GM06990 (cell line): ENCODE results near the gene P2RY2.
"Not testable (repeated sequence)": the region's sequence is repeated elsewhere in the genome, so short reads cannot be mapped to it uniquely, and the experiment has no call there.

ENCODE experiments used
- DNase-seq: peaks from one replicate; pipeline ENCODE4 v3.0.0-alpha.2; 2011; ENCODE audit not compliant: insufficient read length; ENCODE audit errors: extremely low read depth
- H3K27me3 ChIP-seq: replicated peaks from 2 replicates; pipeline ENCODE4 v1.6.0; 2011; ENCODE audit warnings: low read length; ENCODE audit not compliant: control insufficient read depth, insufficient read depth
- H3K36me3 ChIP-seq: 2 replicates; pipeline ENCODE4 v1.5.1; 2011; ENCODE audit warnings: low read length; ENCODE audit not compliant: control insufficient read depth, insufficient read depth
- H3K4me3 ChIP-seq: replicated peaks from 2 replicates; pipeline ENCODE4 v1.5.1; 2011; ENCODE audit warnings: low read depth, mild to moderate bottlenecking, control low read depth, low read length
- TF ChIP-seq, protein P1 (sequence below): IDR thresholded peaks from 2 replicates; pipeline ENCODE4 v1.5.1; 2011; ENCODE audit warnings: low read length, control low read depth, mild to moderate bottlenecking, inconsistent platforms; ENCODE audit not compliant: insufficient read depth, poor library complexity, severe bottlenecking

Gene P2RY2

DNA sequence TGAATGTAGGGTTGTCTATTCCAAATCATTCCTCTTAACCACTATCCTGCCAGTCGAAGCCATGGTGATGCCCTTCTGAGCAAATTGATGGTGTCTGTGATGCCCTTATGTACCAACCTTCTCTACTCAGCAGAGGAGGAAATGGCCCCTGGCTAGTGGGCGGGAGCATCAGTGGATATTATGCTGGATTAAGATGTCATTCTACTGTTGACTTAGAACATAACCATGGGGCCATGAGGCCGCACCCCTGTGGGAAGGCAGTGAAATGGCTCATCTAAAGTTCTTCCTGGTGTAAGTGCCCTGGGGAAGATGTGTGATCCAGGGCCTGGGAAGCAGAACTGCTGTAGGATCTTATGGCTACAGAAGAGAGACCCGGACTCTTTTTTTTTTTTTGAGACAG is 20.7 kb upstream of the P2RY2 start:
- DNase-seq = no peak
- TF ChIP-seq, protein P1, sequence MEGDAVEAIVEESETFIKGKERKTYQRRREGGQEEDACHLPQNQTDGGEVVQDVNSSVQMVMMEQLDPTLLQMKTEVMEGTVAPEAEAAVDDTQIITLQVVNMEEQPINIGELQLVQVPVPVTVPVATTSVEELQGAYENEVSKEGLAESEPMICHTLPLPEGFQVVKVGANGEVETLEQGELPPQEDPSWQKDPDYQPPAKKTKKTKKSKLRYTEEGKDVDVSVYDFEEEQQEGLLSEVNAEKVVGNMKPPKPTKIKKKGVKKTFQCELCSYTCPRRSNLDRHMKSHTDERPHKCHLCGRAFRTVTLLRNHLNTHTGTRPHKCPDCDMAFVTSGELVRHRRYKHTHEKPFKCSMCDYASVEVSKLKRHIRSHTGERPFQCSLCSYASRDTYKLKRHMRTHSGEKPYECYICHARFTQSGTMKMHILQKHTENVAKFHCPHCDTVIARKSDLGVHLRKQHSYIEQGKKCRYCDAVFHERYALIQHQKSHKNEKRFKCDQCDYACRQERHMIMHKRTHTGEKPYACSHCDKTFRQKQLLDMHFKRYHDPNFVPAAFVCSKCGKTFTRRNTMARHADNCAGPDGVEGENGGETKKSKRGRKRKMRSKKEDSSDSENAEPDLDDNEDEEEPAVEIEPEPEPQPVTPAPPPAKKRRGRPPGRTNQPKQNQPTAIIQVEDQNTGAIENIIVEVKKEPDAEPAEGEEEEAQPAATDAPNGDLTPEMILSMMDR = no peak
- Histone ChIP-seq H3K36me3 (no peaks in the 10 kb centered on the region), H3K27me3 (no peaks in the 10 kb centered on the region), H3K4me3 (no peak overlapping the region)

DNA sequence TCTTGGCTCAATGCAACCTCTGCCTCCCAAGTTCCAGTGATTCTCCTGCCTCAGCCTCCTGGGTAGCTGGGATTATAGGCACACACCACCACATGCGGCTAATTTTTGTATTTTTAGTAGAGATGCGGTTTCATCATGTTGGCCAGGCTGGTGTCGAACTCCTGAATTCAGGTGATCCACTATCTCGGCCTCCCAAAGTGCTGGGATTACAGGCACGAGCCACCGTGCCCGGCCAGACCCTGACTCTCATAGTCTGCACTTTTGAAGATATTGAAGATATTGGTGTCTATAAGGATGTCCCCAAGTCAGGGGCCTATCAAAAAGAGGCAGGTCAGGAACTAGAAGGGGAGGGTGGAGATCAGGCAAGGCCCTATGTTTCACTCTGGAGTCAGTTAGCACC is 20.3 kb upstream of the P2RY2 start:
- not testable (repeated sequence) for H3K4me3 ChIP-seq, DNase-seq, H3K27me3 ChIP-seq, H3K36me3 ChIP-seq

DNA sequence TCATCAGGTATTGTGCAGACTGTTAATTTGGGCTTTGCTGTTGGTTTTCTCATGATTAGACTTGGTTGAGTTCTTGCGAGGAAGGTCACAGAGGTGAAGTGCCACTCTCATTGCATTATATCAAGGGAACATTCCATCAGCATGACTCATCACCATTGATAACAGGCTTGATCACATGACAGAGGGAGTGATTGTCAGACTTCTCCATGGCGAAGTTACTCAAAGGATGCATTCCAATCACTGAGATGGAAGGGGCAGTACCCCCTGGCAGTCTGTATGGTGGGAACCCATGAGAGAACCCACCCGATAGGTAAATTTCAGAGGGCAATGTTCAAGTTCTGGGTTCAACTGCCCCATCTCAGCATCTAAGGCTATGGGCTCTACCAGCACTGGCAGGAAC is 19.4 kb upstream of the P2RY2 start:
- DNase-seq = no peak
- no peaks in the 10 kb centered on the region for H3K27me3 ChIP-seq
- no peak overlapping the region for H3K4me3 ChIP-seq
- H3K36me3 ChIP-seq = no peaks in the 10 kb centered on the region
- TF ChIP-seq, protein P1 = no peak

GRCh38 chr11:73199446-73199845 is 18.6 kb upstream of the P2RY2 start:
- no peaks in the 10 kb centered on the region for H3K27me3 ChIP-seq
- H3K4me3 ChIP-seq = no peak overlapping the region
- TF ChIP-seq, protein P1 = no peak
- H3K36me3 ChIP-seq = no peaks in the 10 kb centered on the region
- no peak for DNase-seq

DNA sequence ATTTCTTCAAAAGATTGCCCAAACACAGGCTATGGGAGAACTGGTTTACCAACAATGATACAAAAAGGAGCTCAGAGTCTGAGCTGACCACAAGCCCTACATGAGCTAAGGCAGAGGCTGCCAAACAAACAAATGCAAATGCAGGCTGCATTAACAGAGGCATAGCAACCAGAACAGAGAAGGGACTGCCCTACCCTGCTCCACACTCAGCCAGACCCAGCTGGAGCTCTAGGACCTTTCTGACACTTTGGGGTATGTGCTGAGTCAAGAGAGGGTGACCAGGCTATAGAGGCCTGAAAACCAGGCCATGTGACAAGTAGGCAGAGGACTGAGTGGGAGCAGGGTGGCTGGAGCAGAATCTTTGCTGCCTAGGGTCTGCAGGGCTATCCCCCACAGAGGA is 17.8 kb upstream of the P2RY2 start:
- TF ChIP-seq, protein P1 = no peak
- DNase-seq = no peak
- Histone ChIP-seq H3K27me3 (no peaks in the 10 kb centered on the region), H3K4me3 (no peak overlapping the region), H3K36me3 (no peaks in the 10 kb centered on the region)

- DNase-seq = no peak
- TF ChIP-seq, protein P1 = no peak
- Histone ChIP-seq H3K27me3 (no peaks in the 10 kb centered on the region), H3K36me3 (no peaks in the 10 kb centered on the region), H3K4me3 (no peak overlapping the region)
Measured at GRCh38 chr11:73201249-73201648, 16.8 kb upstream of the P2RY2 start.
